Activated CD4-positive, alpha-beta T cell treated with anti-CD3 and anti-CD28 coated beads, Interleukin-2, amount 10 ng/mL, durations not matched to agents 24 days and 14 days (primary cell): ENCODE results near the gene COMMD10. TPM values are rescaled to one million over a fixed set of nuclear protein-coding genes. Genes with fewer than 3 reads are reported as not detected.

ENCODE experiments used
- total RNA-seq: library from RNA; stranded (reverse); gene quantifications from 2 replicates; pipeline ENCODE4 v1.2.3, GENCODE V29; 2022

COMMD10 gene
- total RNA-seq, 1 donor from 2014 or later, result 22.2 TPM

Other genes with a start within 250 kb of the COMMD10 start
- gene ATG12, start 243.5 kb upstream of the COMMD10 start, total RNA-seq, result 31.7 and 37.0 TPM in 2 replicates
- 64.6 and 72.8 TPM in 2 replicates for gene AP3S1, start 243.1 kb upstream of the COMMD10 start, total RNA-seq
- not detected in 2 replicates for gene LVRN, start 122.5 kb upstream of the COMMD10 start, total RNA-seq
- not detected in 2 replicates for gene ARL14EPL, start 52.6 kb upstream of the COMMD10 start, total RNA-seq